ENCODE measurements around the gene DMGDH. TPM values are rescaled to one million over a fixed set of nuclear protein-coding genes. Genes with fewer than 3 reads are reported as not detected.
A peak's percentile ranks its signal among the peaks of the same experiment; 100 is the strongest.

The DMGDH gene
- 1 to 10 TPM in 1 of 2 experiments, under 1 TPM in 1; 0.45 to 1.3 TPM for total RNA-seq

GRCh38 chr5:79069488-79070349 lies at the start of gene DMGDH, which contains the start of gene BHMT2:
DMGDH (minus strand) TSS chr5:79069674; CDS start chr5:79069620, 54 bp downstream.
BHMT2 (plus strand) TSS chr5:79069767; CDS start chr5:79069783, 16 bp downstream.
- ChIA-PET POLR2A (no interaction called here), CTCF (interaction anchor here (1.0 to 1.7 kb wide), 3 partner anchors 45 to 64 kb away, joined by 3 to 5 read pairs (median 4); no protein-coding TSS in a partner anchor)
- DNase-seq (peak; percentile 18), ATAC-seq (peak; percentile 66)
- Mint-ChIP-seq H3K27me3 (peaks cover 32% of the 10 kb centered on the region), H3K4me3 (no peak within 1 kb of the TSS), H3K9me3 (no peaks in the 10 kb centered on the region), H3K36me3 (ENCODE audit: low read depth) (no peaks in the 10 kb centered on the region), H3K4me1 (ENCODE audit: low read depth) (peaks cover 5% of the 10 kb centered on the region), H3K27ac (no peak within 1 kb of the TSS)
- intact Hi-C loops (cut with micrococcal nuclease): no loop called here
- no peak for TF ChIP-seq CTCF (IDR thresholded peaks at IDR 0.05)

- H3K27ac Mint-ChIP-seq: no peak overlapping the region
- ATAC-seq (no peak), DNase-seq (no peak)
- intact Hi-C loops (cut with micrococcal nuclease): no loop called here
- ChIA-PET CTCF (interaction anchor here (1.9 kb wide), 1 partner anchor 88 kb away, joined by 10 read pairs; no protein-coding TSS in a partner anchor), POLR2A (no interaction called here)
- peaks cover 35% of the 10 kb centered on the region for H3K27me3 Mint-ChIP-seq
- no peaks in the 10 kb centered on the region for H3K36me3 Mint-ChIP-seq (ENCODE audit: low read depth)
- H3K9me3 Mint-ChIP-seq: no peaks in the 10 kb centered on the region
- H3K4me3 Mint-ChIP-seq: no peak overlapping the region
- TF ChIP-seq CTCF (IDR thresholded peaks at IDR 0.05): no peak
- no peaks in the 10 kb centered on the region for H3K4me1 Mint-ChIP-seq (ENCODE audit: low read depth)
These were observed 43.2 kb upstream of the DMGDH start for GRCh38 chr5:79112703-79113058.

- CTCF ChIA-PET: interaction anchor here (1.9 kb wide), 1 partner anchor 87 kb away, joined by 10 read pairs; no protein-coding TSS in a partner anchor
- TF ChIP-seq CTCF (IDR thresholded peaks at IDR 0.05): no peak
- Mint-ChIP-seq H3K27me3 (peaks cover 35% of the 10 kb centered on the region), H3K27ac (no peak overlapping the region), H3K9me3 (no peaks in the 10 kb centered on the region), H3K4me1 (ENCODE audit: low read depth) (no peaks in the 10 kb centered on the region), H3K4me3 (no peak overlapping the region), H3K36me3 (ENCODE audit: low read depth) (no peaks in the 10 kb centered on the region)
- DNase-seq: no peak
- peak; percentile 13 for ATAC-seq
- POLR2A ChIA-PET: no interaction called here
- intact Hi-C loops (cut with micrococcal nuclease): no loop called here
These were observed 42.7 kb upstream of the DMGDH start for GRCh38 chr5:79111960-79112702.

GRCh38 chr5:79111387-79111959 lies 42.0 kb upstream of the DMGDH start, which contains the start of gene BHMT:
BHMT (plus strand) TSS chr5:79111809; CDS start chr5:79111886, 77 bp downstream.
- Mint-ChIP-seq H3K36me3 (ENCODE audit: low read depth) (no peaks in the 10 kb centered on the region), H3K4me3 (no peak within 1 kb of the TSS), H3K9me3 (no peaks in the 10 kb centered on the region), H3K27ac (no peak within 1 kb of the TSS), H3K27me3 (peaks cover 35% of the 10 kb centered on the region), H3K4me1 (ENCODE audit: low read depth) (no peaks in the 10 kb centered on the region)
- no peak for TF ChIP-seq CTCF (IDR thresholded peaks at IDR 0.05)
- DNase-seq (no peak), ATAC-seq (no peak)
- ChIA-PET CTCF (no interaction called here), POLR2A (no interaction called here)
- intact Hi-C loops (cut with micrococcal nuclease): no loop called here

Data from activated CD8-positive, alpha-beta T cell treated with anti-CD3 and anti-CD28 coated beads for 36 hours (primary cell).